ENCODE results near the gene TRPC4. TPM values are rescaled to one million over a fixed set of nuclear protein-coding genes. Genes with fewer than 3 reads are reported as not detected.
A peak's percentile ranks its signal among the peaks of the same experiment; 100 is the strongest.

Gene TRPC4
- total and polyA plus RNA-seq, 2 donors (not counting 1 experiment from before 2014, with no cell fraction given) = 1.7 to 30.7 TPM

GRCh38 chr13:37889820-37890219, 20.2 kb upstream of the TRPC4 start:
- Histone ChIP-seq H2AFZ (ENCODE audit: low read length) (no peak overlapping the region), H3K4me2 (ENCODE audit: extremely low read depth, insufficient read depth, low read length) (no peak overlapping the region), H3K27me3 (ENCODE audit: control insufficient read depth, insufficient read depth, low read length) (no peaks in the 10 kb centered on the region), H3K4me1 (ENCODE audit: control insufficient read depth, extremely low read depth, insufficient read depth, low read length) (no peaks in the 10 kb centered on the region), H3K36me3 (ENCODE audit: control insufficient read depth, insufficient read depth, low read length) (no peaks in the 10 kb centered on the region), H3K79me2 (ENCODE audit: control insufficient read depth, insufficient read depth, low read length) (no peaks in the 10 kb centered on the region), H3K9ac (ENCODE audit: insufficient read depth, low read length) (no peak overlapping the region), H3K9me3 (ENCODE audit: control insufficient read depth, insufficient read depth, low read depth, low read length) (no peaks in the 10 kb centered on the region), H3K27ac (ENCODE audit: insufficient read depth, low read length) (no peak overlapping the region), H4K20me1 (ENCODE audit: control insufficient read depth, extremely low read depth, insufficient read depth, low read length) (no peaks in the 10 kb centered on the region), H3K4me3 (replicated peaks in 1 of 4; ENCODE audit: control extremely low read depth in 1 of 4, insufficient read depth in 1 of 4, low read depth in 3 of 4, low read length in 4 of 4) (no peak overlapping the region)
- DNase-seq (ENCODE audit: low read depth in 2 of 2) = no peak
- TF ChIP-seq EZH2 (IDR thresholded peaks at IDR 0.05; ENCODE audit: low read length, missing control alignments) = no peak
- no peak for TF ChIP-seq CTCF (conservative IDR thresholded peaks at IDR 0.05 in 1 of 2, IDR thresholded peaks at IDR 0.05 in 1 of 2; ENCODE audit: low read depth in 1 of 2, low read length in 2 of 2)

GRCh38 chr13:37889102-37889501, 19.5 kb upstream of the TRPC4 start:
- peak overlapping the region; percentile 40 for H3K4me2 ChIP-seq (ENCODE audit: extremely low read depth, insufficient read depth, low read length)
- DNase-seq (ENCODE audit: low read depth in 2 of 2) = peak; percentile 11 to 35
- no peaks in the 10 kb centered on the region for H3K4me1 ChIP-seq (ENCODE audit: control insufficient read depth, extremely low read depth, insufficient read depth, low read length)
- H3K4me3 ChIP-seq (replicated peaks in 1 of 4; ENCODE audit: control extremely low read depth in 1 of 4, insufficient read depth in 1 of 4, low read depth in 3 of 4, low read length in 4 of 4) = no peak overlapping the region
- H3K9me3 ChIP-seq (ENCODE audit: control insufficient read depth, insufficient read depth, low read depth, low read length) = no peaks in the 10 kb centered on the region
- no peaks in the 10 kb centered on the region for H3K36me3 ChIP-seq (ENCODE audit: control insufficient read depth, insufficient read depth, low read length)
- H4K20me1 ChIP-seq (ENCODE audit: control insufficient read depth, extremely low read depth, insufficient read depth, low read length) = no peaks in the 10 kb centered on the region
- no peaks in the 10 kb centered on the region for H3K79me2 ChIP-seq (ENCODE audit: control insufficient read depth, insufficient read depth, low read length)
- H3K9ac ChIP-seq (ENCODE audit: insufficient read depth, low read length) = no peak overlapping the region
- no peak overlapping the region for H3K27ac ChIP-seq (ENCODE audit: insufficient read depth, low read length)
- peak overlapping the region; percentile 19 for H2AFZ ChIP-seq (ENCODE audit: low read length)
- TF ChIP-seq EZH2 (IDR thresholded peaks at IDR 0.05; ENCODE audit: low read length, missing control alignments) = no peak
- no peak for TF ChIP-seq CTCF (conservative IDR thresholded peaks at IDR 0.05 in 1 of 2, IDR thresholded peaks at IDR 0.05 in 1 of 2; ENCODE audit: low read depth in 1 of 2, low read length in 2 of 2)
- H3K27me3 ChIP-seq (ENCODE audit: control insufficient read depth, insufficient read depth, low read length) = no peaks in the 10 kb centered on the region

- H4K20me1 ChIP-seq (ENCODE audit: control insufficient read depth, extremely low read depth, insufficient read depth, low read length) = no peaks in the 10 kb centered on the region
- no peaks in the 10 kb centered on the region for H3K9me3 ChIP-seq (ENCODE audit: control insufficient read depth, insufficient read depth, low read depth, low read length)
- H3K79me2 ChIP-seq (ENCODE audit: control insufficient read depth, insufficient read depth, low read length) = no peaks in the 10 kb centered on the region
- H3K36me3 ChIP-seq (ENCODE audit: control insufficient read depth, insufficient read depth, low read length) = no peaks in the 10 kb centered on the region
- H3K27ac ChIP-seq (ENCODE audit: insufficient read depth, low read length) = no peak overlapping the region
- no peak overlapping the region for H3K4me3 ChIP-seq (replicated peaks in 1 of 4; ENCODE audit: control extremely low read depth in 1 of 4, insufficient read depth in 1 of 4, low read depth in 3 of 4, low read length in 4 of 4)
- H3K9ac ChIP-seq (ENCODE audit: insufficient read depth, low read length) = no peak overlapping the region
- TF ChIP-seq CTCF (conservative IDR thresholded peaks at IDR 0.05 in 1 of 2, IDR thresholded peaks at IDR 0.05 in 1 of 2; ENCODE audit: low read depth in 1 of 2, low read length in 2 of 2) (no peak), EZH2 (IDR thresholded peaks at IDR 0.05; ENCODE audit: low read length, missing control alignments) (no peak)
- DNase-seq (ENCODE audit: low read depth in 2 of 2) = peak in 1 of 2 donors; percentile 10
- H3K4me1 ChIP-seq (ENCODE audit: control insufficient read depth, extremely low read depth, insufficient read depth, low read length) = no peaks in the 10 kb centered on the region
- H2AFZ ChIP-seq (ENCODE audit: low read length) = no peak overlapping the region
- H3K4me2 ChIP-seq (ENCODE audit: extremely low read depth, insufficient read depth, low read length) = no peak overlapping the region
- no peaks in the 10 kb centered on the region for H3K27me3 ChIP-seq (ENCODE audit: control insufficient read depth, insufficient read depth, low read length)
These were observed 17.3 kb upstream of the TRPC4 start for GRCh38 chr13:37886879-37887278.

Data from fibroblast of lung (primary cell).